Hematopoietic multipotent progenitor cell treated with erythropoietin and hydrocortisone succinate and interleukin-3 and kit ligand, for 4 days (in vitro differentiated cells): Measurements from ENCODE around the gene TAS1R1.

Source experiments
- DNase-seq: peaks from one replicate; pipeline ENCODE4 v3.0.0-alpha.2; 2015

TAS1R1 gene

GRCh38 chr1:6554907-6555778 lies at the start of gene TAS1R1:
Gene TAS1R1 (plus strand): TSS chr1:6555307. CDS start chr1:6555374, 67 bp downstream.
- DNase-seq = no peak

- DNase-seq = no peak
Observed at GRCh38 chr1:6505367-6506209, 49.5 kb upstream of the TAS1R1 start.

GRCh38 chr1:6506210-6507036 lies 48.7 kb upstream of the TAS1R1 start:
- no peak for DNase-seq

GRCh38 chr1:6507037-6507428 lies 48.1 kb upstream of the TAS1R1 start:
- DNase-seq = peak; percentile 38

- DNase-seq = no peak
Observed at GRCh38 chr1:6507461-6507911, 47.6 kb upstream of the TAS1R1 start.

GRCh38 chr1:6508154-6508815 lies 46.8 kb upstream of the TAS1R1 start:
- no peak for DNase-seq

GRCh38 chr1:6508816-6509189 lies 46.3 kb upstream of the TAS1R1 start:
- no peak for DNase-seq

GRCh38 chr1:6509220-6509918 lies 45.7 kb upstream of the TAS1R1 start:
- no peak for DNase-seq

- no peak for DNase-seq
Observed at GRCh38 chr1:6509919-6510291, 45.2 kb upstream of the TAS1R1 start.

GRCh38 chr1:6510493-6510892 lies 44.6 kb upstream of the TAS1R1 start:
- DNase-seq = no peak

GRCh38 chr1:6511056-6511455 lies 44.1 kb upstream of the TAS1R1 start:
- no peak for DNase-seq

- no peak for DNase-seq
Observed at GRCh38 chr1:6511561-6512244, 43.4 kb upstream of the TAS1R1 start.

- no peak for DNase-seq
Observed at GRCh38 chr1:6512245-6512907, 42.7 kb upstream of the TAS1R1 start.

GRCh38 chr1:6512908-6513280 lies 42.2 kb upstream of the TAS1R1 start:
- no peak for DNase-seq

- DNase-seq = no peak
Observed at GRCh38 chr1:6513320-6513801, 41.7 kb upstream of the TAS1R1 start.

- DNase-seq = no peak
Observed at GRCh38 chr1:6515771-6516170, 39.3 kb upstream of the TAS1R1 start.

- no peak for DNase-seq
Observed at GRCh38 chr1:6517435-6517851, 37.7 kb upstream of the TAS1R1 start.

- no peak for DNase-seq
Observed at GRCh38 chr1:6519491-6519934, 35.6 kb upstream of the TAS1R1 start.

- no peak for DNase-seq
Observed at GRCh38 chr1:6519935-6520671, 35.0 kb upstream of the TAS1R1 start.

- no peak for DNase-seq
Observed at GRCh38 chr1:6521536-6521935, 33.6 kb upstream of the TAS1R1 start.
